OCI-LY1 (cell line): ENCODE data around the gene LNPK.

Source experiments
- CTCF ChIP-seq: fragments of 200-600 bp; sonication (generic), shearing (Covaris generic); IDR thresholded peaks from 2 replicates; pipeline ENCODE4 v1.5.1; 2017; ENCODE audit warnings: mild to moderate bottlenecking, antibody characterized with exemption, low read length, moderate library complexity, mixed read lengths
- EZH2 ChIP-seq: fragments of 200-600 bp; sonication (generic), shearing (Covaris generic); IDR thresholded peaks from 2 replicates; pipeline ENCODE4 v1.8.0; 2017; ENCODE audit warnings: borderline replicate concordance, mixed run types, mild to moderate bottlenecking, antibody characterized with exemption, low read length, moderate library complexity, mixed read lengths

GRCh38 chr2:175937216-175937615, 64.9 kb downstream of the LNPK start:
- TF ChIP-seq CTCF (no peak), EZH2 (no peak)
